B cell (primary cell): ENCODE measurements around the gene ADAMTS2. TPM values are rescaled to one million over a fixed set of nuclear protein-coding genes. Genes with fewer than 3 reads are reported as not detected.

ENCODE experiments used
- ATAC-seq: fragments of 200-7000 bp; cut with Tn5 transposase; one replicate; pipeline ENCODE4 v1.10.0; 2021; ENCODE audit warnings: low read depth, mild to moderate bottlenecking, moderate number of reproducible peaks, moderate library complexity
- CTCF ChIA-PET: fragments of 350-600 bp; sonication (Branson Sonifier 250); formaldehyde crosslinking; loops from one replicate; lab custom pipeline; 2021; ENCODE audit warnings: antibody characterized with exemption, inconsistent platforms; lab: Charles Lee
- POLR2A ChIA-PET: fragments of 350-600 bp; sonication (Branson Sonifier 250); formaldehyde crosslinking; loops from one replicate; lab custom pipeline; 2021; ENCODE audit warnings: antibody characterized with exemption; lab: Charles Lee
- DNase-seq: peaks from one replicate; pipeline ENCODE4 v3.0.0; 2013
- H2AFZ ChIP-seq: 2 replicates; pipeline ENCODE4 v1.6.1; 2012; ENCODE audit warnings: mild to moderate bottlenecking, low read depth, low read length; ENCODE audit not compliant: insufficient read depth, poor library complexity, severe bottlenecking
- H3K27ac ChIP-seq, 2 donors: 1 replicate in 1 of 2; 2 replicates in 1 of 2; pipeline ENCODE4 v1.5.1; 2012 to 2013; ENCODE audit warnings: low read length in 2 of 2, mild to moderate bottlenecking in 2 of 2, moderate library complexity in 1 of 2
- H3K27me3 ChIP-seq, 4 experiments: fragments of 200-600 bp in 1 of 4; sonication (generic) in 1 of 4; replicated peaks in 1 of 4; 1 replicate in 2 of 4; 2 replicates in 2 of 4; pipeline versions ENCODE4 v1.6.1 to v1.7.0; 2013 to 2016; ENCODE audit warnings: low read length in 3 of 4, mild to moderate bottlenecking in 2 of 4, mixed read lengths in 1 of 4, moderate library complexity in 1 of 4; ENCODE audit not compliant: insufficient read depth in 4 of 4, control insufficient read depth in 3 of 4; ENCODE audit errors: control extremely low read depth in 1 of 4
- H3K36me3 ChIP-seq, 2 experiments: replicated peaks in 1 of 2; 1 replicate in 1 of 2; 2 replicates in 1 of 2; pipeline versions ENCODE4 v1.6.1 to v1.7.1; 2013; ENCODE audit warnings: low read length in 1 of 2; ENCODE audit not compliant: insufficient read depth in 2 of 2, control insufficient read depth in 1 of 2; ENCODE audit errors: control extremely low read depth in 1 of 2, extremely low read depth in 1 of 2
- H3K4me1 ChIP-seq, 2 donors: fragments of 200-600 bp in 1 of 2; sonication (generic) in 1 of 2; 1 replicate in 1 of 2; 2 replicates in 1 of 2; pipeline versions ENCODE4 v1.5.1 to v1.6.1; 2013 to 2017; ENCODE audit warnings: low read length in 2 of 2; ENCODE audit not compliant: control insufficient read depth in 2 of 2, insufficient read depth in 2 of 2
- H3K4me2 ChIP-seq: replicated peaks from 2 replicates; pipeline ENCODE3; 2012; ENCODE audit warnings: mild to moderate bottlenecking, low read depth, low read length; ENCODE audit not compliant: poor library complexity, severe bottlenecking
- H3K4me3 ChIP-seq, 5 experiments: fragments of 200-600 bp in 1 of 5; sonication (generic) in 1 of 5; 1 replicate in 3 of 5; 2 replicates in 2 of 5; pipeline versions ENCODE4 v1.5.1 to v1.7.0; 2011 to 2016; ENCODE audit warnings: low read length in 4 of 5, mild to moderate bottlenecking in 4 of 5, low read depth in 2 of 5, control low read depth in 1 of 5, moderate library complexity in 1 of 5; ENCODE audit not compliant: insufficient read depth in 1 of 5; ENCODE audit errors: control extremely low read depth in 1 of 5, extremely low read depth in 1 of 5
- H3K79me2 ChIP-seq: fragments of 200-600 bp; sonication (generic); one replicate; pipeline ENCODE4 v1.6.0; 2016; ENCODE audit warnings: low read length; ENCODE audit not compliant: control insufficient read depth, insufficient read depth
- H3K9ac ChIP-seq: fragments of 200-600 bp; sonication (generic); 2 replicates; pipeline ENCODE4 v1.6.1; 2017; ENCODE audit warnings: mild to moderate bottlenecking, low read length, moderate library complexity
- H3K9me3 ChIP-seq, 3 donors: one replicate each; pipeline versions ENCODE4 v1.6.1 to v1.7.1; 2013; ENCODE audit warnings: low read length in 2 of 3; ENCODE audit not compliant: control insufficient read depth in 2 of 3, insufficient read depth in 1 of 3; ENCODE audit errors: control extremely low read depth in 1 of 3
- H4K20me1 ChIP-seq: 2 replicates; pipeline ENCODE4 v1.6.0; 2012; ENCODE audit warnings: mild to moderate bottlenecking, low read length; ENCODE audit not compliant: insufficient read depth, control insufficient read depth, poor library complexity, severe bottlenecking
- H3K27ac Mint-ChIP-seq: one replicate; pipeline ENCODE4 v1.8.0; 2021; ENCODE audit warnings: mixed read lengths
- H3K27me3 Mint-ChIP-seq: one replicate; pipeline ENCODE4 v1.8.0; 2021; ENCODE audit warnings: mixed read lengths
- H3K4me1 Mint-ChIP-seq: one replicate; pipeline ENCODE4 v1.8.0; 2021; ENCODE audit warnings: mixed read lengths
- H3K4me3 Mint-ChIP-seq: one replicate; pipeline ENCODE4 v1.8.0; 2021; ENCODE audit warnings: mixed read lengths
- H3K9me3 Mint-ChIP-seq: one replicate; pipeline ENCODE4 v1.8.0; 2022; ENCODE audit warnings: mixed read lengths; ENCODE audit not compliant: insufficient read depth
- CTCF ChIP-seq: fragments of 200-600 bp; IDR thresholded peaks from one replicate; pipeline ENCODE4 v1.8.0; 2022; ENCODE audit warnings: antibody characterized with exemption, mild to moderate bottlenecking
- EZH2 ChIP-seq: IDR thresholded peaks from 2 replicates; pipeline ENCODE4 v1.6.1; 2012; ENCODE audit warnings: borderline replicate concordance, low read depth, mild to moderate bottlenecking, moderate library complexity, low read length; ENCODE audit not compliant: insufficient read depth, poor library complexity, severe bottlenecking
- WGBS: methylation state at CpG from one replicate; pipeline ENCODE4 v1.1.5; 2013; ENCODE audit warnings: missing lambda C conversion rate; ENCODE audit not compliant: insufficient coverage; 5-methylcytosine and 5-hydroxymethylcytosine counted together
- intact Hi-C: fragments of 100-400 bp; cut with micrococcal nuclease; formaldehyde crosslinking; loops from one replicate; pipeline ENCODE4 v1.10.0; 2022
- polyA plus RNA-seq: library from polyadenylated mRNA; depleted of rRNA; stranded (reverse); fragments of >200 nt; gene quantifications from 2 replicates; pipeline ENCODE4 v1.2.3, GENCODE V29; 2012
- total RNA-seq, 2 donors: library from RNA; stranded (reverse); fragments of 120-200 nt in 1 of 2; gene quantifications; 1 replicate in 1 of 2; 2 replicates in 1 of 2; pipeline versions ENCODE4 v1.2.3 to v1.2.4, GENCODE V29; 2013 to 2022

ADAMTS2 gene
- total and polyA plus RNA-seq, 2 donors (not counting 1 experiment from before 2014, with no cell fraction given), result not detected

GRCh38 chr5:179163236-179164155, 181.8 kb downstream of the ADAMTS2 start:
- H3K27me3 Mint-ChIP-seq, result peaks cover 2% of the 10 kb centered on the region
- peaks cover 4% of the 10 kb centered on the region for H3K9me3 Mint-ChIP-seq
- WGBS, result 94% methylated on average over 13 of the region's 15 CpGs
- H3K4me3 ChIP-seq, result no peak overlapping the region
- CTCF ChIA-PET, result no interaction called here
- H3K4me1 Mint-ChIP-seq, result peaks cover 3% of the 10 kb centered on the region
- H3K27ac ChIP-seq, result no peak overlapping the region
- POLR2A ChIA-PET, result no interaction called here
- peaks cover 0 to 19% (median 0%) of the 10 kb centered on the region in 3 donors for H3K9me3 ChIP-seq
- H3K4me3 Mint-ChIP-seq, result no peak overlapping the region
- DNase-seq, result no peak
- no peaks in the 10 kb centered on the region for H3K36me3 ChIP-seq
- ATAC-seq, result no peak
- no peak overlapping the region for H2AFZ ChIP-seq
- H3K4me2 ChIP-seq, result no peak overlapping the region
- no peak overlapping the region for H3K27ac Mint-ChIP-seq
- no peaks in the 10 kb centered on the region for H3K79me2 ChIP-seq
- H3K4me1 ChIP-seq, result peaks cover 4 to 12% of the 10 kb centered on the region in 2 donors
- intact Hi-C loops, result no loop called here
- no peak overlapping the region for H3K9ac ChIP-seq
- TF ChIP-seq CTCF (no peak), EZH2 (no peak)
- H3K27me3 ChIP-seq, result peaks cover 0 to 19% (median under 1%) of the 10 kb centered on the region in 4 experiments
- H4K20me1 ChIP-seq, result no peaks in the 10 kb centered on the region
